A673 (cell line): Measurements from ENCODE around the gene NELFE. TPM values are rescaled to one million over a fixed set of nuclear protein-coding genes. Genes with fewer than 3 reads are reported as not detected.
"Not testable (repeated sequence)": the region's sequence is repeated elsewhere in the genome, so short reads cannot be mapped to it uniquely, and the experiment has no call there.

ENCODE experiments used
- BruUV-seq: library from RNA; stranded (reverse); fragments of 400-500 nt; replicated peaks from 2 replicates; lab custom pipeline; 2021; lab: Mats Ljungman, UMichigan
- CTCF ChIA-PET: fragments of 300-600 bp; sonication (Branson Sonifier 250); formaldehyde crosslinking; loops from one replicate; lab custom pipeline; 2022; ENCODE audit warnings: antibody characterized with exemption; lab: Charles Lee
- POLR2A ChIA-PET: fragments of 300-600 bp; sonication (Branson Sonifier 250); formaldehyde crosslinking; loops from one replicate; lab custom pipeline; 2022; ENCODE audit warnings: antibody characterized with exemption; ENCODE audit not compliant: low non-redundant PET; lab: Charles Lee
- DNase-seq: peaks from one replicate; pipeline ENCODE4 v3.0.0-alpha.2; 2015; ENCODE audit warnings: low spot score
- H3K27ac ChIP-seq: fragments of 200-600 bp; sonication (generic); 2 replicates; pipeline ENCODE4 v1.5.1; 2016; ENCODE audit warnings: mixed run types, low read depth, mild to moderate bottlenecking, mixed read lengths, antibody characterized with exemption, low read length; ENCODE audit not compliant: poor library complexity, severe bottlenecking
- H3K27me3 ChIP-seq: fragments of 200-600 bp; sonication (generic); replicated peaks from 2 replicates; pipeline ENCODE4 v1.6.1; 2017; ENCODE audit warnings: mixed run types, low read depth, mild to moderate bottlenecking, mixed read lengths, antibody characterized with exemption, low read length; ENCODE audit not compliant: insufficient read depth, poor library complexity
- H3K36me3 ChIP-seq: fragments of 200-600 bp; sonication (generic); 2 replicates; pipeline ENCODE4 v1.6.1; 2016; ENCODE audit warnings: mixed run types, mild to moderate bottlenecking, mixed read lengths, antibody characterized with exemption, low read length; ENCODE audit not compliant: insufficient read depth, poor library complexity, severe bottlenecking
- H3K4me1 ChIP-seq: fragments of 200-600 bp; sonication (generic); 2 replicates; pipeline ENCODE4 v1.6.1; 2017; ENCODE audit warnings: mixed run types, mild to moderate bottlenecking, mixed read lengths, antibody characterized with exemption, low read length; ENCODE audit not compliant: insufficient read depth, poor library complexity, severe bottlenecking
- H3K4me3 ChIP-seq: fragments of 200-600 bp; sonication (generic); 2 replicates; pipeline ENCODE4 v1.5.1; 2016; ENCODE audit warnings: low read depth, mixed run types, mild to moderate bottlenecking, mixed read lengths, low read length; ENCODE audit not compliant: poor library complexity, severe bottlenecking
- H3K9me3 ChIP-seq: fragments of 200-600 bp; sonication (generic); 2 replicates; pipeline ENCODE4 v1.6.1; 2016; ENCODE audit warnings: mixed run types, low read depth, mild to moderate bottlenecking, mixed read lengths, antibody characterized with exemption, low read length; ENCODE audit not compliant: poor library complexity, severe bottlenecking
- intact Hi-C: fragments of 100-400 bp; cut with micrococcal nuclease; formaldehyde crosslinking; loops from one replicate; pipeline ENCODE4 v1.10.0; 2022; ENCODE audit not compliant: unreplicated experiment
- total RNA-seq: library from RNA; stranded (reverse); gene quantifications from 2 replicates; pipeline ENCODE4 v1.2.3, GENCODE V29; 2021

NELFE gene
- total RNA-seq, 1 experiment from 2014 or later, result 94.3 TPM

GRCh38 chr6:32004393-32004792, 45.6 kb upstream of the NELFE start:
- H3K4me1 ChIP-seq, CTCF ChIA-PET, H3K4me3 ChIP-seq, H3K36me3 ChIP-seq, DNase-seq, H3K27me3 ChIP-seq, intact Hi-C loops, POLR2A ChIA-PET, H3K27ac ChIP-seq, BruUV-seq, H3K9me3 ChIP-seq: not testable (repeated sequence)

DNA sequence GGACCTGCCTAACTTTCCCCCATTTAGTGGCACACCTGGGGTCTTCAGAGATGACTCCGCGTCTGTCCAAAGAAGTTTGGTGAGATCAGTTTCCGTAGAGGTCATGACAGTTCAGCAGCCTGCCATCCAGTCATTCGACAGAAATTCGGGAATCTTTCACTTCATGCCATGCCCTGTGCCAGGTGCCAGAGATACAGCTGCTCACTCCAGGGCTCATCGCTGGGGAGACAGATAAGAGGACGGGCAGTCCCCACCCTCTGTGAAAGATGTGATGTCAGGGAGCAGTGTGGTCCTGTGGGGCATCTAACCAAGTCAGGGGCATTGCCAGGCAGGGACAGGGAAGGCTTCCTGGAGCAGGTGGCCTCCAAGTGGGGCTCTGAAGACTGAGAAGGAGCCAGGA, 44.5 kb upstream of the NELFE start:
- H3K4me1 ChIP-seq, H3K4me3 ChIP-seq, H3K9me3 ChIP-seq, BruUV-seq, H3K27ac ChIP-seq, H3K27me3 ChIP-seq, intact Hi-C loops, POLR2A ChIA-PET, H3K36me3 ChIP-seq, DNase-seq, CTCF ChIA-PET: not testable (repeated sequence)

- H3K27me3 ChIP-seq, BruUV-seq, intact Hi-C loops: not testable (repeated sequence)
Observed at GRCh38 chr6:32002546-32003268, 43.9 kb upstream of the NELFE start.

GRCh38 chr6:31996385-31996784, 37.6 kb upstream of the NELFE start:
- DNase-seq, intact Hi-C loops, POLR2A ChIA-PET, H3K4me3 ChIP-seq, H3K27me3 ChIP-seq, H3K27ac ChIP-seq, BruUV-seq, H3K9me3 ChIP-seq, H3K4me1 ChIP-seq, H3K36me3 ChIP-seq, CTCF ChIA-PET: not testable (repeated sequence)

More at GRCh38 chr6:32002546-32003268, 43.9 kb upstream of the NELFE start:
- H3K27ac ChIP-seq, POLR2A ChIA-PET, H3K4me3 ChIP-seq, DNase-seq, H3K9me3 ChIP-seq, H3K36me3 ChIP-seq, CTCF ChIA-PET, H3K4me1 ChIP-seq: not testable (repeated sequence)

DNA sequence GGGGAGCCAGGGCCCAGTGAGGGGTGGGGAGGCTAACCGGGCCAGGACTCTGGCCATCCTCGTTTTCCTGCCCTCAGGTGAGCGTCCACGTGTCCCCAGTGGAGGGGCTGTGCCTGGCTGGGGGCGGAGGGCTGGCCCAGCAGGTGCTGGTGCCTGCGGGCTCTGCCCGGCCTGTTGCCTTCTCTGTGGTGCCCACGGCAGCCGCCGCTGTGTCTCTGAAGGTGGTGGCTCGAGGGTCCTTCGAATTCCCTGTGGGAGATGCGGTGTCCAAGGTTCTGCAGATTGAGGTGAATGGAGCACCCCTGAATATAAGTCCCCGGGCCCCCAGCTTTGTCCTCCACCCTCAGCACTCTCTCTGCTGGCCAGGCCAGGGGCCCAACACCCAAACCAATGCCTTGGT, 35.6 kb upstream of the NELFE start:
- H3K4me3 ChIP-seq, DNase-seq, H3K36me3 ChIP-seq, H3K27me3 ChIP-seq, intact Hi-C loops, H3K4me1 ChIP-seq, H3K27ac ChIP-seq, CTCF ChIA-PET, BruUV-seq, POLR2A ChIA-PET, H3K9me3 ChIP-seq: not testable (repeated sequence)

DNA sequence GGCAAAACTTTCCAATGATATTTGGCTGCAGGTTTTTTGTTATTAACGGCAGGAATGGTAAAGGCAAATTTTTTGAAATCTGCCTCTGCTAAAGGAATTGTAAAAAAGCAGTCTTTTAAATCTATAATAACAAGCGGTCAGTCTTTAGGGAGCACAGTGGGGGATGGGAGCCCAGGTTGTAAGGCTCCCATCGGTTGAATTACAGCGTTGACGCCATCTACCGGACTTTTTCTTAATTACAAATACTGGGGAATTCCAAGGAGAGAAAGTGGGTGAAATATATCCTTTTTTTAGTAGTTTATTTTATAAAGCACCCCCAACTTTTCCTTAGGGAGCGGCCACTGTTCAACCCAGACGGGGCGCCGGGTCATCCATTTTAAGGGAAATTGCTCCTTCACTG, 30.6 kb upstream of the NELFE start:
- H3K9me3 ChIP-seq, DNase-seq, BruUV-seq, H3K27me3 ChIP-seq, POLR2A ChIA-PET, CTCF ChIA-PET, H3K36me3 ChIP-seq, H3K27ac ChIP-seq, H3K4me1 ChIP-seq, intact Hi-C loops, H3K4me3 ChIP-seq: not testable (repeated sequence)

DNA sequence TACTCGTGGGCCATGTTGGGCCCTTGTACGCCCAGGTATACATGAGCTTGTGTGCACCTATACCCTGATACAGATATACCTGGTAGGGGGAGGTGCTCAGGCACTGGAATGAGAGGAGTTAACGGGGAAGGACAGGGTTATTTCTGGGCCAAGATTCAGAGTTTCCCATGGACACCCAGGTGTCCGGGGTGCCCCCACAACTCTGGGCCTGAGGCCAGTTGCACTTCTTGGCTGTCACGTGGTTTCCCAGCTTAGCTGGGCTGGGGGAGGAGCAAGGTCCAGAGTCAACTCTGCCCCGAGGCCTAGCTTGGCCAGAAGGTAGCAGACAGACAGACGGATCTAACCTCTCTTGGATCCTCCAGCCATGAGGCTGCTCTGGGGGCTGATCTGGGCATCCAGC, 23.0 kb upstream of the NELFE start, which contains the start of gene C4A:
C4A (plus strand) TSS at position 314 of the 400 bp plus-strand sequence; CDS start at position 365, 51 bp downstream.
- POLR2A ChIA-PET, DNase-seq, H3K9me3 ChIP-seq, H3K4me1 ChIP-seq, intact Hi-C loops, BruUV-seq, H3K27ac ChIP-seq, CTCF ChIA-PET, H3K36me3 ChIP-seq, H3K4me3 ChIP-seq, H3K27me3 ChIP-seq: not testable (repeated sequence)
